ENCODE results near the gene INPP1.
"Not testable (repeated sequence)": the region's sequence is repeated elsewhere in the genome, so short reads cannot be mapped to it uniquely, and the experiment has no call there.

INPP1 gene

DNA sequence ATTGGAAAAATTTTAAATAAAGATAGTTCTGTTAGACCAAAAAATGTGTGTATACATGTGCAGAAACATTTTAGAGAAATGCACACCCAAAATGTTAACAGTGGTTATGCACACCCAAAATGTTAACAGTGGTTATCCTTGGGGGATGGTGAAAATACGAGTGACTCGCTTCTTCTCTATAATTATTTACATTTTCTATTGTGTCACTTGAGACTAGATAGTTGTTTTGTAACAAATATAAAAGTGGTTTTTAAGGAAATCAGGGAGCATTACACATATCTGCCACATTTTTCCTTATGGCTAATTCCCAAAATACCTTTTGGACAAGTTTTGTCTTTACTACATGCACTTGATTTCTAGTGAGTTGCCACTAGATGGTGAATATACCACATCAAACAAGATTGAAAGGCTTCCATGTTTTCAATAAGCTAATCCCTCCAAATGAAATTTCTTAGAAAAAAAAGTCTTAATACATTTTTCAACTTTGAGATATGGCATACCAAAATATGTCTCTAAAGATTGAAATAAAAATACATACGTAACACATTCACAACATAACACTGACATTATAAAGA, 14.7 kb upstream of the INPP1 start:
- Histone ChIP-seq H3K9me3 (ENCODE audit: control insufficient read depth, low read length) (no peaks in the 10 kb centered on the region), H3K27ac (ENCODE audit: insufficient read depth, low read length, poor library complexity, severe bottlenecking) (no peak overlapping the region), H3K4me1 (ENCODE audit: control insufficient read depth, insufficient read depth, low read length, poor library complexity, severe bottlenecking) (no peaks in the 10 kb centered on the region), H3K27me3 (replicated peaks; ENCODE audit: control insufficient read depth, insufficient read depth, low read length, poor library complexity, severe bottlenecking) (no peaks in the 10 kb centered on the region), H3K36me3 (ENCODE audit: control insufficient read depth, insufficient read depth, low read length) (no peaks in the 10 kb centered on the region), H3K4me3 (ENCODE audit: insufficient read depth, low read depth, low read length, poor library complexity, severe bottlenecking) (no peak overlapping the region)
- no peak for DNase-seq

DNA sequence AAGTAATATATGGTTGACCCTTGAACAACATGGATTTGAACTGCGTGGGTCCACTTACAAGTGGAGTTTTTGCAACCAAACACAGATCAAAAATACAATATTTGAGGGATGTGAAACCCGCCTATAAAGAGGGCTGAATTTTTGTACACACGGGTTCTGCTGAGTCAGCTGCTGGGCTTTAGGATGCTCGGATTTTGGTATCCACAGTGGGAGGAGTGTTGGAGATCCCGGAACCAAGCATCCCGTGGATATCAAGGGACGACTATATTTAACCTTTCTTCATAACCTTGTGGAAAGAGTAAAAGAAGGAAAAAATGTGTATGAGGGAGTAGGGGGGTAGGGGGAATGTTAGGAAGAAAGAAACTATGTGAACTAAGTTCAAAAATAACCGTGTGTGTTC, 10.0 kb upstream of the INPP1 start:
- H3K27ac ChIP-seq (ENCODE audit: insufficient read depth, low read length, poor library complexity, severe bottlenecking) = no peak overlapping the region
- H3K9me3 ChIP-seq (ENCODE audit: control insufficient read depth, low read length) = no peaks in the 10 kb centered on the region
- H3K36me3 ChIP-seq (ENCODE audit: control insufficient read depth, insufficient read depth, low read length) = no peaks in the 10 kb centered on the region
- H3K4me1 ChIP-seq (ENCODE audit: control insufficient read depth, insufficient read depth, low read length, poor library complexity, severe bottlenecking) = no peaks in the 10 kb centered on the region
- no peak overlapping the region for H3K4me3 ChIP-seq (ENCODE audit: insufficient read depth, low read depth, low read length, poor library complexity, severe bottlenecking)
- DNase-seq = no peak
- no peaks in the 10 kb centered on the region for H3K27me3 ChIP-seq (replicated peaks; ENCODE audit: control insufficient read depth, insufficient read depth, low read length, poor library complexity, severe bottlenecking)

- DNase-seq = no peak
- H3K27ac ChIP-seq (ENCODE audit: insufficient read depth, low read length, poor library complexity, severe bottlenecking) = no peak overlapping the region
- H3K27me3 ChIP-seq (replicated peaks; ENCODE audit: control insufficient read depth, insufficient read depth, low read length, poor library complexity, severe bottlenecking) = no peaks in the 10 kb centered on the region
- no peak overlapping the region for H3K4me3 ChIP-seq (ENCODE audit: insufficient read depth, low read depth, low read length, poor library complexity, severe bottlenecking)
- no peaks in the 10 kb centered on the region for H3K9me3 ChIP-seq (ENCODE audit: control insufficient read depth, low read length)
- H3K36me3 ChIP-seq (ENCODE audit: control insufficient read depth, insufficient read depth, low read length) = no peaks in the 10 kb centered on the region
- no peaks in the 10 kb centered on the region for H3K4me1 ChIP-seq (ENCODE audit: control insufficient read depth, insufficient read depth, low read length, poor library complexity, severe bottlenecking)
Observed at GRCh38 chr2:190333928-190334327, 9.5 kb upstream of the INPP1 start.

- no peaks in the 10 kb centered on the region for H3K4me1 ChIP-seq (ENCODE audit: control insufficient read depth, insufficient read depth, low read length, poor library complexity, severe bottlenecking)
- H3K4me3 ChIP-seq (ENCODE audit: insufficient read depth, low read depth, low read length, poor library complexity, severe bottlenecking) = no peak overlapping the region
- H3K9me3 ChIP-seq (ENCODE audit: control insufficient read depth, low read length) = no peaks in the 10 kb centered on the region
- DNase-seq = no peak
- H3K27me3 ChIP-seq (replicated peaks; ENCODE audit: control insufficient read depth, insufficient read depth, low read length, poor library complexity, severe bottlenecking) = no peaks in the 10 kb centered on the region
- H3K36me3 ChIP-seq (ENCODE audit: control insufficient read depth, insufficient read depth, low read length) = no peaks in the 10 kb centered on the region
- H3K27ac ChIP-seq (ENCODE audit: insufficient read depth, low read length, poor library complexity, severe bottlenecking) = no peak overlapping the region
Observed at GRCh38 chr2:190334479-190335224, 8.7 kb upstream of the INPP1 start.

- Histone ChIP-seq H3K4me1 (ENCODE audit: control insufficient read depth, insufficient read depth, low read length, poor library complexity, severe bottlenecking) (no peaks in the 10 kb centered on the region), H3K27me3 (replicated peaks; ENCODE audit: control insufficient read depth, insufficient read depth, low read length, poor library complexity, severe bottlenecking) (no peaks in the 10 kb centered on the region), H3K36me3 (ENCODE audit: control insufficient read depth, insufficient read depth, low read length) (no peaks in the 10 kb centered on the region), H3K4me3 (ENCODE audit: insufficient read depth, low read depth, low read length, poor library complexity, severe bottlenecking) (no peak overlapping the region), H3K27ac (ENCODE audit: insufficient read depth, low read length, poor library complexity, severe bottlenecking) (no peak overlapping the region), H3K9me3 (ENCODE audit: control insufficient read depth, low read length) (no peaks in the 10 kb centered on the region)
- no peak for DNase-seq
Observed at GRCh38 chr2:190335225-190335559, 8.2 kb upstream of the INPP1 start.

DNA sequence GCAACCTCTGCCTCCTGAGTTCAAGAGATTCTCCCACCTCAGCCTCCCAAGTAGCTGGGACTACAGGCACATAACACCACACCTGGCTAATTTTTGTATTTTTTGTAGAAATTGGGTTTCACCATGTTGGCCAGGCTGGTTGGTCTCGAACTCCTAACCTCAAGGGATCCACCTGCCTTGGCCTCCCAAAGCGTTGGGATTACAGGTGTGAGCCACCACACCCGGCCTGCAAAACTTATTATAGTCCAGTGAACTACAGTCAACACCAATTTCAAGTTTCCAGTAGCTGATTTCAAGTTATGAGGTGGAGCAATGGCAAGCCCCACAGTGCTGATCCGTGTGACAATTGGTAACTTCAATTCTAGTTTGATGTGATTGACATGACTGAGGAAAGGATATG, 7.8 kb upstream of the INPP1 start:
- H3K4me1 ChIP-seq (ENCODE audit: control insufficient read depth, insufficient read depth, low read length, poor library complexity, severe bottlenecking); H3K27ac ChIP-seq (ENCODE audit: insufficient read depth, low read length, poor library complexity, severe bottlenecking); H3K9me3 ChIP-seq (ENCODE audit: control insufficient read depth, low read length); DNase-seq; H3K4me3 ChIP-seq (ENCODE audit: insufficient read depth, low read depth, low read length, poor library complexity, severe bottlenecking); H3K27me3 ChIP-seq (replicated peaks; ENCODE audit: control insufficient read depth, insufficient read depth, low read length, poor library complexity, severe bottlenecking); H3K36me3 ChIP-seq (ENCODE audit: control insufficient read depth, insufficient read depth, low read length): not testable (repeated sequence)

DNA sequence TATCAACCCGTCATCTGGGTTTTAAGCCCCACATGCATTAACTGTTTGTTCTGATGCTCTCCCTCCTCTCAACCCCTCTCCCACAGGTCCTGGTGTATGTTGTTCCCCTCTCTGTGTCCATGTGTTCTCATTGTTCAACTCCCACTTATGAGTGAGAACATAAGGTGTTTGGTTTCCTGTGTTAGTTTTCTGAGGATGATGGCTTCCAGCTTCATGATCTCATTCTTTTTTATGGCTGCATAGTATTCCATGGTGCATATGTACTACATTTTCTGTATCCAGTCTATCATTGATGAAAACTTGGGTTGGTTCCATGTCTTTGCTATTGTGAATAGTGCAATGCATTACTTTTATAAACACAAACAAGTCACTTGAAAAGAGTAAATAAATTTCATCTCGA, 7.0 kb upstream of the INPP1 start:
- H3K4me1 ChIP-seq (ENCODE audit: control insufficient read depth, insufficient read depth, low read length, poor library complexity, severe bottlenecking) = no peaks in the 10 kb centered on the region
- no peaks in the 10 kb centered on the region for H3K36me3 ChIP-seq (ENCODE audit: control insufficient read depth, insufficient read depth, low read length)
- DNase-seq = no peak
- H3K9me3 ChIP-seq (ENCODE audit: control insufficient read depth, low read length) = no peaks in the 10 kb centered on the region
- no peak overlapping the region for H3K27ac ChIP-seq (ENCODE audit: insufficient read depth, low read length, poor library complexity, severe bottlenecking)
- no peak overlapping the region for H3K4me3 ChIP-seq (ENCODE audit: insufficient read depth, low read depth, low read length, poor library complexity, severe bottlenecking)
- no peaks in the 10 kb centered on the region for H3K27me3 ChIP-seq (replicated peaks; ENCODE audit: control insufficient read depth, insufficient read depth, low read length, poor library complexity, severe bottlenecking)

- Histone ChIP-seq H3K4me3 (ENCODE audit: insufficient read depth, low read depth, low read length, poor library complexity, severe bottlenecking) (no peak overlapping the region), H3K9me3 (ENCODE audit: control insufficient read depth, low read length) (no peaks in the 10 kb centered on the region), H3K4me1 (ENCODE audit: control insufficient read depth, insufficient read depth, low read length, poor library complexity, severe bottlenecking) (no peaks in the 10 kb centered on the region), H3K27me3 (replicated peaks; ENCODE audit: control insufficient read depth, insufficient read depth, low read length, poor library complexity, severe bottlenecking) (no peaks in the 10 kb centered on the region), H3K36me3 (ENCODE audit: control insufficient read depth, insufficient read depth, low read length) (no peaks in the 10 kb centered on the region), H3K27ac (ENCODE audit: insufficient read depth, low read length, poor library complexity, severe bottlenecking) (no peak overlapping the region)
- no peak for DNase-seq
Observed at GRCh38 chr2:190338453-190338852, 4.9 kb upstream of the INPP1 start.

GRCh38 chr2:190339394-190339793, 4.0 kb upstream of the INPP1 start:
- DNase-seq = no peak
- no peaks in the 10 kb centered on the region for H3K36me3 ChIP-seq (ENCODE audit: control insufficient read depth, insufficient read depth, low read length)
- H3K4me3 ChIP-seq (ENCODE audit: insufficient read depth, low read depth, low read length, poor library complexity, severe bottlenecking) = no peak overlapping the region
- no peaks in the 10 kb centered on the region for H3K9me3 ChIP-seq (ENCODE audit: control insufficient read depth, low read length)
- no peak overlapping the region for H3K27ac ChIP-seq (ENCODE audit: insufficient read depth, low read length, poor library complexity, severe bottlenecking)
- H3K27me3 ChIP-seq (replicated peaks; ENCODE audit: control insufficient read depth, insufficient read depth, low read length, poor library complexity, severe bottlenecking) = no peaks in the 10 kb centered on the region
- peaks cover 3% of the 10 kb centered on the region for H3K4me1 ChIP-seq (ENCODE audit: control insufficient read depth, insufficient read depth, low read length, poor library complexity, severe bottlenecking)

DNA sequence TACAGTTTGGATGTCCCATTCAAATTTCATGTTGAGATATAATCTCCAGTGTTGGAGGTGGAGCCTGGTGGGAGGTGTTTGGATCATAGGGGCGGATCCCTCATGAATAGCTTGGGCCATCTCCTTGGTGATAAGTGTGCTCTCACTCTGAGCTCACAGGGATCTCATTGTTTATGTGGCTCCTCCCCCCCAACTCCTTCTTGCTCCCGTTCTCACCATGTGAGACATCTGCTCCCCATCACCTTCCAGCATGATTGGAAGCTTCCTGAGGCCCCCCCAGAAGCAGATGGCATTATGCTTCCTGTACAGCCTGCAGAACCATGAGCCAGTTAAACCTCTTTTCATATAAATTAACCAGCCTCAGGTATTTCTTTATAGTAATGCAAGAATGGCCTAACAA, 3.0 kb upstream of the INPP1 start:
- H3K4me1 ChIP-seq (ENCODE audit: control insufficient read depth, insufficient read depth, low read length, poor library complexity, severe bottlenecking) = peaks cover 7% of the 10 kb centered on the region
- no peaks in the 10 kb centered on the region for H3K36me3 ChIP-seq (ENCODE audit: control insufficient read depth, insufficient read depth, low read length)
- H3K9me3 ChIP-seq (ENCODE audit: control insufficient read depth, low read length) = no peaks in the 10 kb centered on the region
- no peak overlapping the region for H3K27ac ChIP-seq (ENCODE audit: insufficient read depth, low read length, poor library complexity, severe bottlenecking)
- H3K27me3 ChIP-seq (replicated peaks; ENCODE audit: control insufficient read depth, insufficient read depth, low read length, poor library complexity, severe bottlenecking) = no peaks in the 10 kb centered on the region
- DNase-seq = no peak
- no peak overlapping the region for H3K4me3 ChIP-seq (ENCODE audit: insufficient read depth, low read depth, low read length, poor library complexity, severe bottlenecking)
